ENCODE results near the gene DIP2B.

DNA sequence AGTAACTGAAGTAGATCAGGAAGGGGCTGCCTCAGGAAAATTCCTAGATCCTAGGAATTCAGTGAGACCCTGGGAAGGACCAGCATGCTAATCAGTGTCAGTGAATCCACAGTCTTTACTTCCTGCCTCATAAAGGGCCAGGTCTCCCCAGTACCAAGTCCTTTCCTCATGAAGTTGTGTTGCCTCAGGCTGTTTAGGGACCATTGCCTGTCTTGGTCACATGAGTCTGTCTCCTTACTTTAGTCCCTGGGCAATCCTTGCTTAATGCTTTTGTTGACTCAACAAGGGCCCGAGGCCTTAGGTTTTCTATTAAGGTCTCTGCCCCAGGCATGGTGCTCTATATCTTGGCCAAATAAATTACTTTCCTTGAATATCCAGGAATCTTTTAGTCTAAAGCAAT is 243.0 kb downstream of the DIP2B start:
- TF ChIP-seq, protein P1, sequence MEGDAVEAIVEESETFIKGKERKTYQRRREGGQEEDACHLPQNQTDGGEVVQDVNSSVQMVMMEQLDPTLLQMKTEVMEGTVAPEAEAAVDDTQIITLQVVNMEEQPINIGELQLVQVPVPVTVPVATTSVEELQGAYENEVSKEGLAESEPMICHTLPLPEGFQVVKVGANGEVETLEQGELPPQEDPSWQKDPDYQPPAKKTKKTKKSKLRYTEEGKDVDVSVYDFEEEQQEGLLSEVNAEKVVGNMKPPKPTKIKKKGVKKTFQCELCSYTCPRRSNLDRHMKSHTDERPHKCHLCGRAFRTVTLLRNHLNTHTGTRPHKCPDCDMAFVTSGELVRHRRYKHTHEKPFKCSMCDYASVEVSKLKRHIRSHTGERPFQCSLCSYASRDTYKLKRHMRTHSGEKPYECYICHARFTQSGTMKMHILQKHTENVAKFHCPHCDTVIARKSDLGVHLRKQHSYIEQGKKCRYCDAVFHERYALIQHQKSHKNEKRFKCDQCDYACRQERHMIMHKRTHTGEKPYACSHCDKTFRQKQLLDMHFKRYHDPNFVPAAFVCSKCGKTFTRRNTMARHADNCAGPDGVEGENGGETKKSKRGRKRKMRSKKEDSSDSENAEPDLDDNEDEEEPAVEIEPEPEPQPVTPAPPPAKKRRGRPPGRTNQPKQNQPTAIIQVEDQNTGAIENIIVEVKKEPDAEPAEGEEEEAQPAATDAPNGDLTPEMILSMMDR (IDR thresholded peaks at IDR 0.05; ENCODE audit: low read depth, low read length): no peak
- TF ChIP-seq EZH2phosphoT487 (IDR thresholded peaks at IDR 0.05; ENCODE audit: low read depth): no peak

Measured in OCI-LY3 (cell line).